CD4-positive, alpha-beta T cell treated with Interleukin-1 beta for 1 hour (primary cell): ENCODE data around the gene ZNF26.
A peak's percentile ranks its signal among the peaks of the same experiment; 100 is the strongest.
"Not testable (repeated sequence)": the region's sequence is repeated elsewhere in the genome, so short reads cannot be mapped to it uniquely, and the experiment has no call there.

Experiments
- DNase-seq, 2 donors: peaks; one replicate each; pipeline ENCODE4 v3.0.0-alpha.2; 2020 to 2022

The ZNF26 gene, protein sequence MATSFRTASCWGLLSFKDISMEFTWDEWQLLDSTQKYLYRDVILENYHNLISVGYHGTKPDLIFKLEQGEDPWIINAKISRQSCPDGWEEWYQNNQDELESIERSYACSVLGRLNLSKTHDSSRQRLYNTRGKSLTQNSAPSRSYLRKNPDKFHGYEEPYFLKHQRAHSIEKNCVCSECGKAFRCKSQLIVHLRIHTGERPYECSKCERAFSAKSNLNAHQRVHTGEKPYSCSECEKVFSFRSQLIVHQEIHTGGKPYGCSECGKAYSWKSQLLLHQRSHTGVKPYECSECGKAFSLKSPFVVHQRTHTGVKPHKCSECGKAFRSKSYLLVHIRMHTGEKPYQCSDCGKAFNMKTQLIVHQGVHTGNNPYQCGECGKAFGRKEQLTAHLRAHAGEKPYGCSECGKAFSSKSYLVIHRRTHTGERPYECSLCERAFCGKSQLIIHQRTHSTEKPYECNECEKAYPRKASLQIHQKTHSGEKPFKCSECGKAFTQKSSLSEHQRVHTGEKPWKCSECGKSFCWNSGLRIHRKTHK

GRCh38 chr12:132986001-132986884 is at the start of gene ZNF26:
TSS of gene ZNF26 (plus strand) at chr12:132986367. CDS start at chr12:132986841, 474 bp downstream.
- peak; percentile 90 to 91 for DNase-seq

- not testable (repeated sequence) for DNase-seq
Measured at GRCh38 chr12:132936921-132937320, 49.2 kb upstream of the ZNF26 start.

- DNase-seq, result no peak
Measured at GRCh38 chr12:132937476-132937875, 48.7 kb upstream of the ZNF26 start.

DNA sequence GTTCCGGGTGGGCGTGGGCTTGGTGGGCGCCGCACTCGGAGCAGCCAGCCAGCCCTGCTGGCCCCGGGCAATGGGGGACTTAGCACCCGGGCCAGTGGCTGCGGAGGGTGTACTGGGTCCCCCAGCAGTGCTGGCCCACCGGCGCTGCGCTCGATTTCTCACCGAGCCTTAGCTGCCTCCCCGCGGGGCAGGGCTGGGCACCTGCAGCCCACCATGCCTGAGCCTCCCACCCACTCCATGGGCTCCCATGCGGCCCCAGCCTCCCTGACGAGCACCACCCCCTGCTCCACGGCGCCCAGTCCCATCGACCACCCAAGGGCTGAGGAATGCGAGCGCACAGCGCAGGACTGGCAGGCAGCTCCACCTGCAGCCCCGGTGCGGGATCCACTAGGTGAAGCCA is 47.4 kb upstream of the ZNF26 start:
- DNase-seq, result not testable (repeated sequence)

GRCh38 chr12:132940071-132940719 is 46.0 kb upstream of the ZNF26 start:
- no peak for DNase-seq

DNA sequence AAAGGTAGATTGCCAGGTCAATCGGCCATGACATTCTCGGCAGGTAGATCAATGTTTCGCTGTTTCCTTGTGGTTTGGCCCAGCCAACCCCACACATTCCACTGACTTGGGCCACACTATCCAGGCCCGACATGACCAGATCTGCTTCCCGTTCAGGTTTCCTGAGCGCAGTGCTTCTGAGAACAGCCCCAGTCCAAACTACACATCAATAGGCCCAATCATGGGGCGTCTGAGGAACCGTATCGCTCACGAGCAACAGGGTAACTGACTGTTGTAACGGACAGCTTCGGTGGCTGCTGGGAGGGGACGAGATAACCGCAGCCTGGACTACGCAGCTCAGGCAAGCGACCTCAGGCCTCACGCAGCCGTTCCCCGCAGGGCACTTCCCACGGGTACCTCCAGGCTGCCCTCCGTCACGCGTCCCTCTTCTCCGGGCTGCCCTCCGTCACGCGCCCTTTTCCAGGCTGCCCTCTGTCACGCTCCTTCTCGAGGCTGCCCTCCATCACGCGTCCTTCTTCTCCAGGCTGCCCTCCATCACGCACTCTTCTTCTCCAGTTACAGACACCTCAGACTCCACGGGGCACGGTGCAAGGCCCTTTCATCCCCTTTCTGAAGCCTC is 44.7 kb upstream of the ZNF26 start:
- DNase-seq, result no peak

DNA sequence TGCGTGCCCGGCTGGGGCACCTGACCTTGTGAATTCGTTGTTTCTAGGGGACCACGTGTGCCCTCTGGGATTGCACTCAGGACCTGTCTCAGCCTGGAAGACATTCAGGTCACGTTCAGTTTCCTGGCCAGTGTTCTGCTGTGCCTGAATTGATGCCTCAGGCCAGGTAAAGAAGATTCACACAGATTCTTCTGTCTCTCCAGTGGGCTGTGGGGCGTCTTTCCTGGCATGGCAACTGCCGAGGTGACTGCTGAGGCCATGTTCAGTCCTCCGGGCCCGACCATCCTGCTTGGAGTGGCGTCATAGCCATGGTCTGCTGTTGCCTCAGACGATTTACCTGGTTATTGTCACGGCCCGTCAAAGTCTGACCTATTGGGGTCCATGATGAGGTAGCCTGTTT is 43.6 kb upstream of the ZNF26 start:
- no peak for DNase-seq

- DNase-seq, result no peak
Measured at GRCh38 chr12:132945806-132946205, 40.4 kb upstream of the ZNF26 start.

GRCh38 chr12:132946246-132946820 is 39.8 kb upstream of the ZNF26 start:
- DNase-seq, result no peak

- no peak for DNase-seq
Measured at GRCh38 chr12:132948146-132949066, 37.8 kb upstream of the ZNF26 start.

DNA sequence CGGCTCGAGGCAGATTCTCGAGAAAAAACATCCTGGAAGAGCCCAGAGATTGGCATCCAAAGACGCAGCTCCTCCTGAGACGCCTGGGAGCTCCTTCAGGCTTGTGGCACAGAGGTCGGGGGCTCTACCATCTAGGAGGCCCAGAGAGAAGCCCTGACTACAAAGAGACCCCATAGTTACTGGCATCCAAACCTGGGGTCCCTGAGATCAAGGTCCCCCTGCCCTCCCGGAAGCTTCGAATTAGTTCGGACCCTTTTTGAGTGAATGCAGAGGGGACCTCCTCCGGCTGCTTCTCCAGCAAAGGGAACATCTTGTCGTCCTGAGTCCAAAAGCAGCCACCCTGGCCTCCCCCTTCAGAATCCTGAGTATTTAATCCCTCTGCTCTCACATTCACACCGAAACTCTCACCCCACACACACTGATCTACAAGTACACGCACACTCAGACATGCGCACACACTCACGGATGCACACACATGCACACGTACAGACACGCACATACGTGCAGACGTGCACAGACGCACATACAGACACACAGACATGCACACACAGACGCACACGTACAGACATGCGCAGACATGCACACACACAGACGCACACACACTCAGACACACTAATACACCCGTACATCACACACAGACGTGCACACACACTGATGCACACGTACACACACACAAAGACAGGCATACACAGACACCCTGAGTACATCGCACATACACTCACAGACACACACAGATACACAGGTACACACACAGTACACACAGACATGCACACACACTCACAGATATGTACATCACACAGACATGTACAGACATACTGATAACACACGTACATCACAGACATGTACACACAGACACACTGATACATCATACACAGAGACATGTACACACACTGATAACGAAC is 36.0 kb upstream of the ZNF26 start:
- DNase-seq, result no peak

- no peak for DNase-seq
Measured at GRCh38 chr12:132950844-132951535, 35.2 kb upstream of the ZNF26 start.

- no peak for DNase-seq
Measured at GRCh38 chr12:132951649-132952048, 34.5 kb upstream of the ZNF26 start.

- DNase-seq, result no peak
Measured at GRCh38 chr12:132952371-132953162, 33.6 kb upstream of the ZNF26 start.

DNA sequence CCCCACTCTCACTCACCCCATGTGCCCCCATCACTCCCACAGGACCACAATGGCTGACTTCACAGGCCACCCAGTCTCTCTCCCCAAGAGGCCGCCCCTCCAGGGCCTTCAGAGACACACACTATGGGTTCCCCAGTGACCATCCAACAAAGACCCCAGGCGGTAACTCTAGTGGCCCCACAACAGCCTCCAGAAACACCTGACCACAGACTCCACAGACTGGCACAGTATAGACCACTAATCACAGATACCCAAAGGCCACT is 33.1 kb upstream of the ZNF26 start:
- no peak for DNase-seq

GRCh38 chr12:132953771-132954170 is 32.4 kb upstream of the ZNF26 start:
- no peak for DNase-seq

DNA sequence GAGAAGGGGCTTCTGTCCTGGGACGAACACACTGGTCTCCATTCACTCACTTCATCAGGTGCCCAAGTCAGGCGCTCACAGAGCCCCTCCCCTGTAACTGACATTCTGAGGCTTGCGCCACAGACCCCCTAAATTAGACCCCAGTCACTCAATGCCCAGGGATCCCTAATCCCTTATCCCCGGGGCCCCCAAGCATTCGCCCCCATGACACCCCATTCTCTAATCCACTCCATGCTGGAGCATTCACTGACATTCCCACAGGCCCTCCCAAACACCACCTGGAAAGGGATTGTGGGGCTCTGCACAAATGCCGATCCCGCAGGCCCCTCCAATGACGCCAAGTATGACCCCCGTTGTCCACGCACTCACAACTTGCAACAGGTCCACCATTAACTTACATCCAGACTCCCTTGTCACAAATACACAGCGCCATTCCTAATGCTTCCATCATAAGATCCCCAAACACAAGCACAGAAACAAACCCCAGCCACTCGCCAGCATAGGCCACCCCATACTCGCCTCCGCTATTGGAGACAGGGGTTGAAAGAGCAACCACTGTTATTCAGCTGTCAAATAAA is 31.6 kb upstream of the ZNF26 start:
- no peak for DNase-seq
